SK-N-SH treated with all-trans-retinoic acid at 6 μM for 48 hours (cell line): Measurements from ENCODE around the gene SPAG9.

Source experiments
- ARNTL ChIP-seq: fragments of 450-650 bp; formaldehyde crosslinking; IDR thresholded peaks from 2 replicates; pipeline ENCODE4 v1.5.0; 2020; ENCODE audit warnings: low read depth, mild to moderate bottlenecking, moderate library complexity, borderline replicate concordance
- BACH2 ChIP-seq: fragments of 250-450 bp; sonication (Bioruptor Pico); IDR thresholded peaks from 2 replicates; pipeline ENCODE4 v1.9.0; 2021; ENCODE audit warnings: mild to moderate bottlenecking, borderline replicate concordance
- CREB5 ChIP-seq: fragments of 250-450 bp; sonication (Bioruptor Pico); IDR thresholded peaks from 2 replicates; pipeline ENCODE4 v1.5.1; 2020; ENCODE audit warnings: low read depth, mild to moderate bottlenecking, moderate library complexity
- PATZ1 ChIP-seq: fragments of 250-450 bp; sonication (Bioruptor Pico); IDR thresholded peaks from 2 replicates; pipeline ENCODE4 v1.8.0; 2020; ENCODE audit warnings: mild to moderate bottlenecking, moderate library complexity, borderline replicate concordance
- ZFP3 ChIP-seq: fragments of 250-450 bp; sonication (Bioruptor Pico); IDR thresholded peaks from 2 replicates; pipeline ENCODE4 v1.5.0; 2020; ENCODE audit warnings: mild to moderate bottlenecking, moderate library complexity
- ZNF565 ChIP-seq: fragments of 450-650 bp; formaldehyde crosslinking; conservative IDR thresholded peaks from 2 replicates; pipeline ENCODE4 v1.5.0; 2020; ENCODE audit warnings: low read depth, mild to moderate bottlenecking, moderate library complexity

GRCh38 chr17:51091635-51092034 is 29.0 kb downstream of the SPAG9 start:
- TF ChIP-seq BACH2 (CRISPR knock-in tag) (no peak), ZFP3 (CRISPR knock-in tag) (no peak), CREB5 (CRISPR knock-in tag) (no peak), PATZ1 (CRISPR knock-in tag) (no peak), ARNTL (CRISPR knock-in tag) (no peak), ZNF565 (CRISPR knock-in tag) (no peak)
